HCT116 (cell line): Measurements from ENCODE around the gene SGSM2. TPM values are rescaled to one million over a fixed set of nuclear protein-coding genes. Genes with fewer than 3 reads are reported as not detected.

Source experiments
- ATAC-seq: fragments of 200-7000 bp; cut with Tn5 transposase; 2 replicates; pipeline ENCODE4 v1.9.1; 2020; ENCODE audit warnings: mild to moderate bottlenecking, moderate library complexity
- BruUV-seq: library from RNA; stranded (reverse); fragments of 400-500 nt; replicated peaks from 2 replicates; lab custom pipeline; 2021; lab: Mats Ljungman, UMichigan
- CTCF ChIA-PET: fragments of 300-600 bp; sonication (Branson Sonifier 250); formaldehyde crosslinking; loops from one replicate; lab custom pipeline; 2021; ENCODE audit warnings: antibody characterized with exemption; lab: Charles Lee
- POLR2A ChIA-PET: fragments of 300-600, 350-600 bp; sonication (Branson Sonifier 250); formaldehyde crosslinking; loops from one replicate; lab custom pipeline; 2021; ENCODE audit warnings: antibody characterized with exemption; lab: Charles Lee
- RAD21 ChIA-PET, 2 experiments: fragments of 300-600 bp; sonication (Branson Sonifier 250); formaldehyde crosslinking; loops; one replicate each; lab custom pipeline; 2023; ENCODE audit warnings: low total read pairs in 2 of 2; ENCODE audit not compliant: uncharacterized antibody in 2 of 2, unreplicated experiment in 2 of 2, low non-redundant PET in 1 of 2; lab: Charles Lee
- DNase-seq: peaks from one replicate; pipeline ENCODE4 v3.0.0-alpha.2; 2010; ENCODE audit warnings: low read depth, low spot score
- H2AFZ ChIP-seq: fragments of 200-600 bp; shearing (Covaris generic), sonication (generic); 2 replicates; pipeline ENCODE4 v1.6.1; 2017; ENCODE audit warnings: low read depth, mixed run types, mixed read lengths, antibody characterized with exemption, low read length; ENCODE audit not compliant: poor library complexity, severe bottlenecking
- H3K27ac ChIP-seq: 2 replicates; pipeline ENCODE4 v1.5.1; 2012; ENCODE audit warnings: low read depth, low read length
- H3K27me3 ChIP-seq: fragments of 200-600 bp; sonication (generic); 2 replicates; pipeline ENCODE4 v1.6.1; 2016; ENCODE audit warnings: mixed run types, low read length, mixed read lengths; ENCODE audit not compliant: insufficient read depth
- H3K36me3 ChIP-seq, 2 experiments: fragments of 200-500 bp in 1 of 2; fragments of 200-600 bp in 1 of 2; sonication (Bioruptor generic) in 1 of 2; sonication (generic) in 1 of 2; 2 replicates each; pipeline versions ENCODE4 v1.5.1 to v1.6.1; 2014 to 2016; ENCODE audit warnings: low read length in 2 of 2, inconsistent platforms in 1 of 2, mixed read lengths in 1 of 2, mixed run types in 1 of 2; ENCODE audit not compliant: insufficient read depth in 2 of 2, control insufficient read depth in 1 of 2
- H3K4me1 ChIP-seq, 2 experiments: fragments of 200-600 bp in 1 of 2; sonication (generic) in 1 of 2; 2 replicates each; pipeline versions ENCODE4 v1.5.1 to v1.6.1; 2012 to 2017; ENCODE audit warnings: low read length in 2 of 2, inconsistent platforms in 1 of 2, mild to moderate bottlenecking in 1 of 2, mixed read lengths in 1 of 2, mixed run types in 1 of 2, moderate library complexity in 1 of 2; ENCODE audit not compliant: insufficient read depth in 2 of 2, control insufficient read depth in 1 of 2
- H3K4me2 ChIP-seq: fragments of 200-600 bp; sonication (generic); 2 replicates; pipeline ENCODE4 v1.6.1; 2017; ENCODE audit warnings: mixed run types, low read length, mixed read lengths
- H3K4me3 ChIP-seq, 2 experiments: fragments of 200-600 bp in 1 of 2; sonication (generic) in 1 of 2; replicated peaks in 1 of 2; 2 replicates each; pipeline ENCODE4 v1.5.1; 2011 to 2016; ENCODE audit warnings: low read length in 2 of 2, control low read depth in 1 of 2, low read depth in 1 of 2, mild to moderate bottlenecking in 1 of 2, mixed read lengths in 1 of 2, mixed run types in 1 of 2
- H3K79me2 ChIP-seq: fragments of 200-600 bp; sonication (generic); 2 replicates; pipeline ENCODE4 v1.6.1; 2017; ENCODE audit warnings: mild to moderate bottlenecking, mixed run types, low read length, moderate library complexity, mixed read lengths; ENCODE audit not compliant: insufficient read depth
- H3K9ac ChIP-seq: fragments of 200-600 bp; sonication (generic); 2 replicates; pipeline ENCODE4 v1.6.1; 2016; ENCODE audit warnings: low read length, mixed read lengths
- H3K9me2 ChIP-seq: fragments of 200-600 bp; sonication (generic), shearing (Covaris generic); 2 replicates; pipeline ENCODE4 v1.6.1; 2017; ENCODE audit warnings: mixed run types, mild to moderate bottlenecking, moderate library complexity; ENCODE audit not compliant: insufficient read depth
- H3K9me3 ChIP-seq, 2 experiments: fragments of 200-500 bp in 1 of 2; fragments of 200-600 bp in 1 of 2; sonication (Bioruptor generic) in 1 of 2; sonication (generic) in 1 of 2; 2 replicates each; pipeline ENCODE4 v1.6.1; 2014 to 2017; ENCODE audit warnings: low read length in 2 of 2, mixed read lengths in 2 of 2, inconsistent platforms in 1 of 2, low read depth in 1 of 2, mild to moderate bottlenecking in 1 of 2, mixed run types in 1 of 2, moderate library complexity in 1 of 2; ENCODE audit not compliant: control insufficient read depth in 1 of 2, insufficient read depth in 1 of 2
- H4K20me1 ChIP-seq: fragments of 200-600 bp; sonication (generic), shearing (Covaris generic); 2 replicates; pipeline ENCODE4 v1.6.1; 2017; ENCODE audit warnings: mixed run types, mild to moderate bottlenecking, moderate library complexity; ENCODE audit not compliant: insufficient read depth
- ATF3 ChIP-seq: IDR thresholded peaks from 2 replicates; pipeline ENCODE4 v1.6.1; 2012
- CEBPB ChIP-seq: IDR thresholded peaks from 2 replicates; pipeline ENCODE4 v1.6.1; 2012; ENCODE audit warnings: low read depth
- EGR1 ChIP-seq: IDR thresholded peaks from 2 replicates; pipeline ENCODE4 v1.6.1; 2012; ENCODE audit warnings: low read depth
- ELF1 ChIP-seq: IDR thresholded peaks from 2 replicates; pipeline ENCODE4 v1.6.1; 2012; ENCODE audit warnings: low read depth, borderline replicate concordance
- EZH2 ChIP-seq: fragments of 200-600 bp; sonication (generic); IDR thresholded peaks from 2 replicates; pipeline ENCODE4 v1.6.1; 2017; ENCODE audit warnings: antibody characterized with exemption, mixed run types
- JUND ChIP-seq: IDR thresholded peaks from 2 replicates; pipeline ENCODE4 v1.6.1; 2012
- MAX ChIP-seq: IDR thresholded peaks from 2 replicates; pipeline ENCODE4 v1.6.1; 2012
- SIN3A ChIP-seq: IDR thresholded peaks from 2 replicates; pipeline ENCODE4 v1.6.1; 2012; ENCODE audit warnings: low read depth
- SP1 ChIP-seq: IDR thresholded peaks from 2 replicates; pipeline ENCODE4 v1.6.1; 2012; ENCODE audit warnings: low read depth
- YY1 ChIP-seq: IDR thresholded peaks from 2 replicates; pipeline ENCODE4 v1.6.1; 2011; ENCODE audit warnings: low read length, low read depth, moderate library complexity, mild to moderate bottlenecking; ENCODE audit not compliant: insufficient replicate concordance; ENCODE audit errors: extremely low read depth
- ZFX ChIP-seq: fragments of 450-650 bp; IDR thresholded peaks from 2 replicates; pipeline ENCODE4 v1.6.1; 2017
- ZNF274 ChIP-seq: fragments of 200-500 bp; sonication (Bioruptor generic); IDR thresholded peaks from 2 replicates; pipeline ENCODE4 v1.6.1; 2014; ENCODE audit warnings: mild to moderate bottlenecking, low read depth, low read length, inconsistent platforms
- intact Hi-C: fragments of 100-400 bp; cut with micrococcal nuclease; formaldehyde crosslinking; loops from 2 replicates; pipeline ENCODE4 v1.10.0; 2022
- total RNA-seq: library from RNA; stranded (reverse); gene quantifications from one replicate; pipeline ENCODE4 v1.2.1, GENCODE V29; 2021; ENCODE audit not compliant: unreplicated experiment
- TF ChIP-seq, protein P1 (sequence below): IDR thresholded peaks from 2 replicates; pipeline ENCODE4 v1.6.1; 2012; ENCODE audit warnings: low read depth
- TF ChIP-seq, protein P2 (sequence below): IDR thresholded peaks from 2 replicates; pipeline ENCODE4 v1.6.1; 2011; ENCODE audit warnings: mild to moderate bottlenecking, low read length, moderate library complexity; ENCODE audit not compliant: insufficient replicate concordance; ENCODE audit errors: extremely low read depth

SGSM2 gene
- total RNA-seq, 1 experiment from 2014 or later: 68.1 TPM

DNA sequence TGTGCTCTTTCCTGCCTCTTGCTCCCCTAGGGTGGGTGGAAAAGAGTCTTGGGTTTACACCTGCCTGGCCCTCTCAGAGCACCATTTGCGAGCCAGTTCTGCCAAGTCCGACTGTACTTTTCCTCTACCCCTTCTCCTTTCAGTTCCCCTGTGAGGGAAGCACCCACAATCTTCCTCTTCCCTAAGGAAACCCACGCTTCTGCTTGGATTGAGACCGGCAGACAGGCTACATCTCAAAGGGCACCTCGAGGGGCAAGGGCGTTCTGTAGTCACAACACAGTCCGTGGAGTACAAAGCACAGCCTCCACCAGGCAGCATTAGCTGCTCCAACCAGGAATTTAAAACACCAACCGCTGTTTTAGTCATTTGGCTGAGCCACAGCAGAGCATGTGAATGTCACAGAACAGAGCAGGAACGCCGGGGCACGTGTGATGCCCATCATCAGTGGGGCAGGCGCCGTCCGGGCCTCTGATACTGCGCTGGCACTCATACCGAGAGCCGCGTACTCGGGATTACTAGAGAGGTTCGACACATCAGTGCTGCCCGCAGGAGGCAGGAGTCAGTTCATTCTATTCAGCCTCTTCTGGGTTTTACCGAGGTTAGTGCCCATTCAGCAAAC is 77.3 kb downstream of the SGSM2 start:
- H3K9ac ChIP-seq: no peak overlapping the region
- no peak for ATAC-seq
- H3K27ac ChIP-seq: no peak overlapping the region
- CTCF ChIA-PET: interaction anchor here (1.7 to 6.0 kb wide), 3 partner anchors 32 to 170 kb away, joined by 3 to 351 read pairs (median 41); no protein-coding TSS in a partner anchor
- H3K27me3 ChIP-seq: no peaks in the 10 kb centered on the region
- RAD21 ChIA-PET: interaction anchor here (0.6 to 2.4 kb wide), 2 partner anchors 32 to 97 kb away, joined by 3 to 33 read pairs; partner anchors contain the start of gene METTL16 (in 1 of the 2)
- H4K20me1 ChIP-seq: no peaks in the 10 kb centered on the region
- intact Hi-C loops: no loop called here
- TF ChIP-seq SP1: no peak
- TF ChIP-seq YY1: no peak
- TF ChIP-seq, protein P1, sequence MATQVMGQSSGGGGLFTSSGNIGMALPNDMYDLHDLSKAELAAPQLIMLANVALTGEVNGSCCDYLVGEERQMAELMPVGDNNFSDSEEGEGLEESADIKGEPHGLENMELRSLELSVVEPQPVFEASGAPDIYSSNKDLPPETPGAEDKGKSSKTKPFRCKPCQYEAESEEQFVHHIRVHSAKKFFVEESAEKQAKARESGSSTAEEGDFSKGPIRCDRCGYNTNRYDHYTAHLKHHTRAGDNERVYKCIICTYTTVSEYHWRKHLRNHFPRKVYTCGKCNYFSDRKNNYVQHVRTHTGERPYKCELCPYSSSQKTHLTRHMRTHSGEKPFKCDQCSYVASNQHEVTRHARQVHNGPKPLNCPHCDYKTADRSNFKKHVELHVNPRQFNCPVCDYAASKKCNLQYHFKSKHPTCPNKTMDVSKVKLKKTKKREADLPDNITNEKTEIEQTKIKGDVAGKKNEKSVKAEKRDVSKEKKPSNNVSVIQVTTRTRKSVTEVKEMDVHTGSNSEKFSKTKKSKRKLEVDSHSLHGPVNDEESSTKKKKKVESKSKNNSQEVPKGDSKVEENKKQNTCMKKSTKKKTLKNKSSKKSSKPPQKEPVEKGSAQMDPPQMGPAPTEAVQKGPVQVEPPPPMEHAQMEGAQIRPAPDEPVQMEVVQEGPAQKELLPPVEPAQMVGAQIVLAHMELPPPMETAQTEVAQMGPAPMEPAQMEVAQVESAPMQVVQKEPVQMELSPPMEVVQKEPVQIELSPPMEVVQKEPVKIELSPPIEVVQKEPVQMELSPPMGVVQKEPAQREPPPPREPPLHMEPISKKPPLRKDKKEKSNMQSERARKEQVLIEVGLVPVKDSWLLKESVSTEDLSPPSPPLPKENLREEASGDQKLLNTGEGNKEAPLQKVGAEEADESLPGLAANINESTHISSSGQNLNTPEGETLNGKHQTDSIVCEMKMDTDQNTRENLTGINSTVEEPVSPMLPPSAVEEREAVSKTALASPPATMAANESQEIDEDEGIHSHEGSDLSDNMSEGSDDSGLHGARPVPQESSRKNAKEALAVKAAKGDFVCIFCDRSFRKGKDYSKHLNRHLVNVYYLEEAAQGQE: no peak
- no peak for TF ChIP-seq EGR1
- no peak for TF ChIP-seq MAX
- TF ChIP-seq EZH2: no peak
- no peak for TF ChIP-seq ZNF274
- TF ChIP-seq CEBPB: no peak
- no peak for TF ChIP-seq JUND
- TF ChIP-seq ELF1: no peak
- TF ChIP-seq, protein P2, sequence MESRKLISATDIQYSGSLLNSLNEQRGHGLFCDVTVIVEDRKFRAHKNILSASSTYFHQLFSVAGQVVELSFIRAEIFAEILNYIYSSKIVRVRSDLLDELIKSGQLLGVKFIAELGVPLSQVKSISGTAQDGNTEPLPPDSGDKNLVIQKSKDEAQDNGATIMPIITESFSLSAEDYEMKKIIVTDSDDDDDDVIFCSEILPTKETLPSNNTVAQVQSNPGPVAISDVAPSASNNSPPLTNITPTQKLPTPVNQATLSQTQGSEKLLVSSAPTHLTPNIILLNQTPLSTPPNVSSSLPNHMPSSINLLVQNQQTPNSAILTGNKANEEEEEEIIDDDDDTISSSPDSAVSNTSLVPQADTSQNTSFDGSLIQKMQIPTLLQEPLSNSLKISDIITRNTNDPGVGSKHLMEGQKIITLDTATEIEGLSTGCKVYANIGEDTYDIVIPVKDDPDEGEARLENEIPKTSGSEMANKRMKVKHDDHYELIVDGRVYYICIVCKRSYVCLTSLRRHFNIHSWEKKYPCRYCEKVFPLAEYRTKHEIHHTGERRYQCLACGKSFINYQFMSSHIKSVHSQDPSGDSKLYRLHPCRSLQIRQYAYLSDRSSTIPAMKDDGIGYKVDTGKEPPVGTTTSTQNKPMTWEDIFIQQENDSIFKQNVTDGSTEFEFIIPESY: no peak
- TF ChIP-seq SIN3A: no peak
- TF ChIP-seq ATF3: no peak
- TF ChIP-seq ZFX: no peak
- no peaks in the 10 kb centered on the region for H3K79me2 ChIP-seq
- H3K9me2 ChIP-seq: no peaks in the 10 kb centered on the region
- H3K4me3 ChIP-seq: no peak overlapping the region
- H3K36me3 ChIP-seq: peaks cover 2 to 5% of the 10 kb centered on the region in 2 experiments; a peak in 2 of 4 replicates
- no TSS peak for BruUV-seq
- no peak for DNase-seq
- POLR2A ChIA-PET: interaction anchor here (1.0 to 2.2 kb wide), 2 partner anchors 10 to 21 kb away, joined by 3 to 8 read pairs; no protein-coding TSS in a partner anchor
- no peak overlapping the region for H3K4me2 ChIP-seq
- H3K9me3 ChIP-seq: no peaks in the 10 kb centered on the region
- H2AFZ ChIP-seq: no peak overlapping the region
- H3K4me1 ChIP-seq: peaks cover 0 to 13% of the 10 kb centered on the region in 2 experiments; a peak in 2 of 4 replicates
